ENCODE results near the gene MEIKIN. TPM values are rescaled to one million over a fixed set of nuclear protein-coding genes. Genes with fewer than 3 reads are reported as not detected.
"Not testable (repeated sequence)": the region's sequence is repeated elsewhere in the genome, so short reads cannot be mapped to it uniquely, and the experiment has no call there.

The MEIKIN gene
- total and polyA plus RNA-seq, 2 of the 8 experiments (the other 6 are each of a cell fraction or from before 2014, with no cell fraction given): not detected

- FAIRE-seq; H3K4ac ChIP-seq (replicated peaks; ENCODE audit: insufficient read length, low read depth, low read length); H3K9ac ChIP-seq (replicated peaks in 1 of 4; ENCODE audit: extremely low read depth in 1 of 4, low read depth in 3 of 4, low read length in 3 of 4); H3K4me3 ChIP-seq (ENCODE audit: extremely low read depth in 1 of 4, insufficient read depth in 2 of 4, low read depth in 3 of 4, low read length in 4 of 4); CTCF ChIA-PET (ENCODE audit: partially characterized antibody); H3K14ac ChIP-seq (ENCODE audit: insufficient read length); H3K27ac ChIP-seq (ENCODE audit: low read depth, low read length); POLR2A ChIA-PET (ENCODE audit: partially characterized antibody); DNase-seq (ENCODE audit: low read depth in 1 of 2, low spot score in 2 of 2); H2BK12ac ChIP-seq (ENCODE audit: low read depth, low read length); H2BK120ac ChIP-seq (replicated peaks; ENCODE audit: low read depth, low read length); H2BK15ac ChIP-seq (ENCODE audit: low read length); H3K4me1 ChIP-seq (replicated peaks in 1 of 4; ENCODE audit: control insufficient read depth in 3 of 4, insufficient read depth in 4 of 4, low read length in 3 of 4); H3K79me2 ChIP-seq (ENCODE audit: control insufficient read depth in 1 of 2, insufficient read depth in 2 of 2, low read length in 2 of 2); H2AK5ac ChIP-seq (ENCODE audit: low read depth, low read length); H3K36me3 ChIP-seq (ENCODE audit: control insufficient read depth in 2 of 4, insufficient read depth in 4 of 4, low read length in 3 of 4); H3K27me3 ChIP-seq (replicated peaks in 1 of 4; ENCODE audit: control insufficient read depth in 3 of 4, extremely low read depth in 1 of 4, insufficient read depth in 3 of 4, low read length in 3 of 4); H3K18ac ChIP-seq (ENCODE audit: extremely low read depth, low read length); H2AFZ ChIP-seq (ENCODE audit: low read length); H4K8ac ChIP-seq (ENCODE audit: extremely low read depth, insufficient read depth, low read length); H3K79me1 ChIP-seq (ENCODE audit: low read depth, low read length); H4K91ac ChIP-seq (replicated peaks; ENCODE audit: insufficient read length, low read length); H3K23me2 ChIP-seq (ENCODE audit: low read depth, low read length); H2BK5ac ChIP-seq (ENCODE audit: low read depth, low read length); H3K4me2 ChIP-seq (ENCODE audit: insufficient read depth in 1 of 2, low read depth in 2 of 2, low read length in 2 of 2); H2BK20ac ChIP-seq (ENCODE audit: low read length); H3K23ac ChIP-seq (ENCODE audit: insufficient read length); H4K5ac ChIP-seq (ENCODE audit: insufficient read length, low read depth, low read length); H3K56ac ChIP-seq (replicated peaks; ENCODE audit: insufficient read length, low read depth, low read length); H4K20me1 ChIP-seq (replicated peaks in 1 of 2; ENCODE audit: control insufficient read depth in 1 of 2, insufficient read depth in 2 of 2, low read length in 2 of 2): not testable (repeated sequence)
- WGBS, 2 experiments (ENCODE audit: extremely low coverage in 1 of 2, insufficient coverage in 1 of 2, insufficient read length in 1 of 2, insufficient replicate concordance in 2 of 2, low coverage in 1 of 2, low lambda C conversion rate in 2 of 2, missing lambda C conversion rate in 1 of 2): 85% methylated on average over 11 of the region's 12 CpGs; no CpG with 5 or more reads in 1 of the 2 experiments
- H3K9me3 ChIP-seq (ENCODE audit: insufficient read depth in 2 of 2, low read depth in 1 of 2, low read length in 1 of 2): peaks cover 14 to 29% of the 10 kb centered on the region in 2 experiments; a peak in 3 of 4 replicates
Observed at GRCh38 chr5:131871251-131871650, 74.2 kb downstream of the MEIKIN start.
